DMS153 (cell line): ENCODE data around the gene INVS.
"Not testable (repeated sequence)": the region's sequence is repeated elsewhere in the genome, so short reads cannot be mapped to it uniquely, and the experiment has no call there.

Experiments used
- DNase-seq: peaks from one replicate; lab custom pipeline; 2025; lab: John Stamatoyannopoulos, UW

Gene INVS

GRCh38 chr9:100322954-100323536, 224.0 kb downstream of the INVS start:
- no peak for DNase-seq

GRCh38 chr9:100324594-100325200, 225.7 kb downstream of the INVS start:
- no peak for DNase-seq

- DNase-seq: not testable (repeated sequence)
Measured at GRCh38 chr9:100338736-100339135, 239.7 kb downstream of the INVS start.

- DNase-seq: no peak
Measured at GRCh38 chr9:100340224-100340623, 241.2 kb downstream of the INVS start.

GRCh38 chr9:100341889-100342288, 242.8 kb downstream of the INVS start:
- no peak for DNase-seq

- no peak for DNase-seq
Measured at GRCh38 chr9:100346836-100347235, 247.8 kb downstream of the INVS start.

- DNase-seq: no peak
Measured at GRCh38 chr9:100350188-100350587, 251.1 kb downstream of the INVS start.
